HepG2 (cell line): ENCODE results near the gene SVOPL.

Experiments used
- CBFB ChIP-seq: sonication (generic); formaldehyde crosslinking; IDR thresholded peaks from 2 replicates; pipeline ENCODE4 v1.4.0; 2020; ENCODE audit warnings: missing genetic modification reagents
- FOXA1 ChIP-seq, 2 experiments: fragments of 450-650 bp in 1 of 2; sonication (generic) in 1 of 2; formaldehyde crosslinking in 1 of 2; IDR thresholded peaks; 2 replicates each; pipeline versions ENCODE4 v1.4.0 to v1.6.1; 2016 to 2020; ENCODE audit warnings: missing genetic modification reagents in 1 of 2
- GABPB1 ChIP-seq: IDR thresholded peaks from 2 replicates; pipeline ENCODE4 v1.6.1; 2016; ENCODE audit warnings: mild to moderate bottlenecking, missing genetic modification reagents, moderate library complexity, missing compliant biosample characterization
- GLI4 ChIP-seq: sonication (generic); formaldehyde crosslinking; IDR thresholded peaks from 2 replicates; pipeline ENCODE4 v1.5.1; 2020; ENCODE audit warnings: missing genetic modification reagents, mild to moderate bottlenecking, moderate library complexity, borderline replicate concordance
- HMGXB4 ChIP-seq, 2 experiments: sonication (generic) in 1 of 2; formaldehyde crosslinking in 1 of 2; IDR thresholded peaks; 2 replicates each; pipeline versions ENCODE4 v1.4.0 to v1.6.1; 2018 to 2020; ENCODE audit warnings: missing genetic modification reagents in 2 of 2, borderline replicate concordance in 1 of 2, low read depth in 1 of 2, mild to moderate bottlenecking in 1 of 2, missing biosample characterization in 1 of 2
- IRF1 ChIP-seq: sonication (generic); formaldehyde crosslinking; IDR thresholded peaks from 2 replicates; pipeline ENCODE4 v1.4.0; 2020; ENCODE audit warnings: low read depth, mild to moderate bottlenecking, missing genetic modification reagents
- POLR2A ChIP-seq, 2 experiments: IDR thresholded peaks; 2 replicates each; pipeline ENCODE4 v1.6.1; 2011; ENCODE audit warnings: low read depth in 2 of 2, low read length in 2 of 2, mild to moderate bottlenecking in 1 of 2, moderate library complexity in 1 of 2; ENCODE audit not compliant: insufficient read depth in 1 of 2
- POLR2AphosphoS5 ChIP-seq: IDR thresholded peaks from 2 replicates; pipeline ENCODE4 v1.6.1; 2012; ENCODE audit warnings: low read depth, low read length
- TFAP4 ChIP-seq: sonication (generic); IDR thresholded peaks from 2 replicates; pipeline ENCODE4 v1.6.1; 2016; ENCODE audit warnings: low read depth, borderline replicate concordance
- USF2 ChIP-seq, 2 experiments: sonication (generic) in 1 of 2; formaldehyde crosslinking in 1 of 2; IDR thresholded peaks; 2 replicates each; pipeline versions ENCODE4 v1.5.1 to v1.6.1; 2011 to 2020; ENCODE audit warnings: borderline replicate concordance in 1 of 2, low read depth in 1 of 2, low read length in 1 of 2, mild to moderate bottlenecking in 1 of 2, missing genetic modification reagents in 1 of 2, moderate library complexity in 1 of 2
- ZBTB7A ChIP-seq: sonication (generic); formaldehyde crosslinking; IDR thresholded peaks from 2 replicates; pipeline ENCODE4 v1.8.0; 2022; ENCODE audit warnings: mild to moderate bottlenecking, missing genetic modification reagents
- ZFAT ChIP-seq: sonication (generic); formaldehyde crosslinking; conservative IDR thresholded peaks from 2 replicates; pipeline ENCODE4 v1.8.1; 2023; ENCODE audit warnings: missing genetic modification reagents, inconsistent platforms
- ZNF7 ChIP-seq: IDR thresholded peaks from 2 replicates; pipeline ENCODE4 v1.6.1; 2016; ENCODE audit warnings: missing biosample characterization, missing genetic modification reagents

DNA sequence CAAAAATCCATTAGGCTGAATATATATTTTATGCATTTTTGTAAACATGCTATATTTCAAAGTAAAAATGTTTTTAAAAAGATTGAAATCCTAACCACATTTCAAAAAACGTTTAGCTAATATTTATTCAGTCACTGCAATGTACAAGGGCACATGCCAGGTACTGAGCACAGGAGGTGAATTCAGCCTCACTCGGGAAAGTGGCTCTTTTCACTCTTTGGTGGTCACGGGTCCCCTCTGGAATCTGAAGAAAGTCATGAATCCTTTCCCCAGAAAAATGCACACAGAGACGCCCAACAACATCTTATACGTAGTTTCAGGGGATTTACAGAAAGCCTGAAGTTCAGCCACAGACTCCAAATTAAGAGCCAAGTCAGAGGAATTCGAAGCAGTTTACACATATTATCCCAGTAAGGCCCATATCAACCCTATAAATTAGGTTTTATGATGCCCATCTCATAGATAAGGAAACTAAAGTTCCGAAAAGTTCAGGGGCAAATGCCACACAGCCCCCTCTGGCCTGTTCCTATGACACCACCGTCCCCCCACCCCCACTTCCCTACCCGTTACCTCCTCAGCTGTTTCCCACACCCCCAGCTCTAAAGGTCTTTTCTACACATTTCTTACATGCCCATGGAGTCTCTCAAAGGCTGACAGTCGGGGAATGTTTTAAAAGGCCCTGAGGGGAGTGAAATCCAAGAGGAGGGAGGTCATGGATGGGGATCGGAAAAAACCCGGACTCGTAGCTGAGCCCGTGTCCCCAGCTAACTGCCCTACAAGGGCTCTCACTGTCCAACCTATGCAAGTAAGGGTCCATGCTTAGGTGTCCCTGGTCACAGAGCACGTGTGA is 9.6 kb upstream of the SVOPL start:
- no peak for TF ChIP-seq IRF1
- TF ChIP-seq GABPB1 (CRISPR knock-in tag): no peak
- no peak for TF ChIP-seq POLR2A (IDR thresholded peaks at IDR 0.05; ENCODE audit: insufficient read depth in 1 of 2, low read depth in 2 of 2, low read length in 2 of 2)
- TF ChIP-seq ZFAT (CRISPR knock-in tag): no peak
- no peak for TF ChIP-seq CBFB (CRISPR knock-in tag)
- no peak for TF ChIP-seq POLR2AphosphoS5
- TF ChIP-seq HMGXB4 (CRISPR knock-in tag; IDR thresholded peaks at IDR 0.05; ENCODE audit: borderline replicate concordance in 1 of 2, low read depth in 1 of 2): no peak
- TF ChIP-seq USF2 (IDR thresholded peaks at IDR 0.05; ENCODE audit: low read depth, low read length): no peak
- no peak for TF ChIP-seq USF2 (CRISPR knock-in tag; IDR thresholded peaks at IDR 0.05; ENCODE audit: borderline replicate concordance)
- no peak for TF ChIP-seq GLI4 (CRISPR knock-in tag)
- TF ChIP-seq ZBTB7A: no peak
- no peak for TF ChIP-seq TFAP4
- no peak for TF ChIP-seq FOXA1 (IDR thresholded peaks at IDR 0.05)
- TF ChIP-seq FOXA1 (CRISPR knock-in tag; IDR thresholded peaks at IDR 0.05): no peak
- no peak for TF ChIP-seq ZNF7 (CRISPR knock-in tag)
